Endothelial cell of umbilical vein (primary cell): ENCODE results near the gene RAD51B. TPM values are rescaled to one million over a fixed set of nuclear protein-coding genes. Genes with fewer than 3 reads are reported as not detected.

Source experiments
- BruUV-seq: library from RNA; stranded (reverse); fragments of 400-500 nt; replicated peaks from 2 replicates; lab custom pipeline; 2021; lab: Mats Ljungman, UMichigan
- CTCF ChIA-PET: fragments of 300-600, 350-600 bp; sonication (Branson Sonifier 250); formaldehyde crosslinking; loops from one replicate; lab custom pipeline; 2021; ENCODE audit warnings: antibody characterized with exemption, inconsistent platforms; lab: Charles Lee
- POLR2A ChIA-PET: fragments of 300-600, 350-600 bp; sonication (Branson Sonifier 250); formaldehyde crosslinking; loops from one replicate; lab custom pipeline; 2021; ENCODE audit warnings: antibody characterized with exemption, inconsistent platforms; lab: Charles Lee
- DNase-seq: peaks from one replicate; pipeline ENCODE4 v3.0.0-alpha.2; 2011; ENCODE audit warnings: low read depth, low spot score
- FAIRE-seq: peaks from 2 replicates; lab custom pipeline; 2011; peaks lifted over from hg19 to GRCh38; lab: Jason Lieb, UNC
- H2AFZ ChIP-seq: 2 replicates; pipeline ENCODE4 v1.6.0; 2012; ENCODE audit warnings: low read depth, low read length, control low read depth, inconsistent platforms
- H3K27ac ChIP-seq: 2 replicates; pipeline ENCODE4 v1.5.1; 2011; ENCODE audit warnings: low read depth, mild to moderate bottlenecking, control low read depth, low read length, moderate library complexity; ENCODE audit not compliant: insufficient read depth
- H3K27me3 ChIP-seq, 2 experiments: 2 replicates each; pipeline versions ENCODE4 v1.6.0 to v1.6.1; 2011; ENCODE audit warnings: low read length in 2 of 2, mixed read lengths in 1 of 2; ENCODE audit not compliant: control insufficient read depth in 2 of 2, insufficient read depth in 2 of 2
- H3K36me3 ChIP-seq, 2 experiments: 2 replicates in 1 of 2; 3 replicates in 1 of 2; pipeline ENCODE4 v1.5.1; 2011; ENCODE audit warnings: low read length in 2 of 2, mild to moderate bottlenecking in 1 of 2, moderate library complexity in 1 of 2; ENCODE audit not compliant: control insufficient read depth in 2 of 2, insufficient read depth in 2 of 2; ENCODE audit errors: extremely low read depth in 1 of 2
- H3K4me1 ChIP-seq: 3 replicates; pipeline ENCODE4 v1.5.1; 2011; ENCODE audit warnings: mild to moderate bottlenecking, low read length; ENCODE audit not compliant: control insufficient read depth, insufficient read depth; ENCODE audit errors: extremely low read depth
- H3K4me2 ChIP-seq: 2 replicates; pipeline ENCODE4 v1.6.1; 2011; ENCODE audit warnings: low read length, control low read depth, mixed read lengths; ENCODE audit not compliant: insufficient read depth
- H3K4me3 ChIP-seq, 3 experiments: fragments of 200-600 bp in 1 of 3; sonication (generic), shearing (Covaris generic) in 1 of 3; replicated peaks in 1 of 3; 2 replicates each; pipeline ENCODE4 v1.5.1; 2011 to 2016; ENCODE audit warnings: control low read depth in 3 of 3, low read length in 3 of 3, mild to moderate bottlenecking in 2 of 3, inconsistent platforms in 1 of 3, low read depth in 1 of 3, moderate library complexity in 1 of 3; ENCODE audit not compliant: insufficient read depth in 1 of 3
- H3K79me2 ChIP-seq: 2 replicates; pipeline ENCODE4 v1.6.0; 2012; ENCODE audit warnings: low read length, inconsistent platforms; ENCODE audit not compliant: control insufficient read depth, insufficient read depth
- H3K9ac ChIP-seq: replicated peaks from 2 replicates; pipeline ENCODE3; 2011; ENCODE audit warnings: low read length, control low read depth; ENCODE audit not compliant: insufficient read depth; ENCODE audit errors: extremely low read depth
- H3K9me1 ChIP-seq: replicated peaks from 3 replicates; pipeline ENCODE4 v1.6.0; 2011; ENCODE audit warnings: mild to moderate bottlenecking, low read length; ENCODE audit not compliant: control insufficient read depth, insufficient read depth; ENCODE audit errors: extremely low read depth
- H3K9me3 ChIP-seq: replicated peaks from 2 replicates; pipeline ENCODE4 v1.5.1; 2012; ENCODE audit warnings: low read length, inconsistent platforms; ENCODE audit not compliant: control insufficient read depth, insufficient read depth
- H4K20me1 ChIP-seq: replicated peaks from 2 replicates; pipeline ENCODE3; 2011; ENCODE audit warnings: mild to moderate bottlenecking, low read length; ENCODE audit not compliant: control insufficient read depth, insufficient read depth; ENCODE audit errors: extremely low read depth
- EZH2 ChIP-seq: IDR thresholded peaks from 2 replicates; pipeline ENCODE4 v1.6.1; 2012; ENCODE audit warnings: borderline replicate concordance, low read depth, mild to moderate bottlenecking, moderate library complexity, low read length, inconsistent platforms; ENCODE audit not compliant: severe bottlenecking
- FOS ChIP-seq: IDR thresholded peaks from 2 replicates; pipeline ENCODE4 v1.6.1; 2011; ENCODE audit warnings: mild to moderate bottlenecking, low read length, moderate library complexity, borderline replicate concordance; ENCODE audit not compliant: insufficient read depth
- GATA2 ChIP-seq: IDR thresholded peaks from 2 replicates; pipeline ENCODE4 v1.7.0; 2011; ENCODE audit warnings: low read depth, mild to moderate bottlenecking, moderate library complexity, mixed read lengths, low read length; ENCODE audit not compliant: insufficient read length, insufficient read depth
- JUN ChIP-seq: IDR thresholded peaks from 2 replicates; pipeline ENCODE4 v1.6.1; 2011; ENCODE audit warnings: borderline replicate concordance, low read depth; ENCODE audit not compliant: insufficient read length, insufficient read depth
- MYC ChIP-seq: IDR thresholded peaks from one replicate; pipeline ENCODE4 v1.6.1; 2011; ENCODE audit warnings: mild to moderate bottlenecking, low read depth, low read length
- POLR2A ChIP-seq: IDR thresholded peaks from 2 replicates; pipeline ENCODE4 v1.6.1; 2012; ENCODE audit warnings: low read depth, mild to moderate bottlenecking, control low read depth, low read length
- POLR2AphosphoS5 ChIP-seq: IDR thresholded peaks from 2 replicates; pipeline ENCODE4 v1.6.1; 2012; ENCODE audit warnings: low read depth, mild to moderate bottlenecking, control low read depth, low read length, moderate library complexity; ENCODE audit not compliant: insufficient read depth
- dilution Hi-C: fragments of 300-500 bp; cut with MboI; formaldehyde crosslinking; loops from one replicate; pipeline ENCODE4 v1.15.0; 2019; ENCODE audit warnings: low sequenced_read_pairs; ENCODE audit not compliant: extremely low pct_ligation_motif_present
- intact Hi-C: fragments of 100-400 bp; cut with micrococcal nuclease; formaldehyde crosslinking; loops from one replicate; pipeline ENCODE4 v1.10.0; 2022
- polyA plus RNA-seq, 4 experiments: library from polyadenylated mRNA; depleted of rRNA in 3 of 4; stranded (reverse) in 3 of 4; unstranded in 1 of 4; fragments of >200 nt; gene quantifications; 2 replicates each; pipeline versions ENCODE4 v1.2.1 to v1.2.3, GENCODE V29; 2011 to 2012; ENCODE audit warnings: missing spikeins in 1 of 4
- total RNA-seq: library from RNA; stranded (reverse); gene quantifications from 2 replicates; pipeline ENCODE4 v1.2.3, GENCODE V29; 2021
- TF ChIP-seq, protein P1 (sequence below): IDR thresholded peaks from 2 replicates; pipeline ENCODE4 v1.6.1; 2011; ENCODE audit not compliant: insufficient read depth, insufficient read length
- TF ChIP-seq, protein P2 (sequence below), 2 donors: IDR thresholded peaks; 1 replicate in 1 of 2; 2 replicates in 1 of 2; pipeline ENCODE4 v1.5.1; 2011; ENCODE audit warnings: low read length in 2 of 2, mild to moderate bottlenecking in 2 of 2, moderate library complexity in 2 of 2, control low read depth in 1 of 2, inconsistent platforms in 1 of 2, low read depth in 1 of 2; ENCODE audit not compliant: insufficient read depth in 1 of 2; ENCODE audit errors: extremely low read depth in 1 of 2

Gene RAD51B
- total and polyA plus RNA-seq, 2 donors (not counting 3 experiments of a cell fraction or from before 2014, with no cell fraction given), result 3.9 to 19.0 TPM

DNA sequence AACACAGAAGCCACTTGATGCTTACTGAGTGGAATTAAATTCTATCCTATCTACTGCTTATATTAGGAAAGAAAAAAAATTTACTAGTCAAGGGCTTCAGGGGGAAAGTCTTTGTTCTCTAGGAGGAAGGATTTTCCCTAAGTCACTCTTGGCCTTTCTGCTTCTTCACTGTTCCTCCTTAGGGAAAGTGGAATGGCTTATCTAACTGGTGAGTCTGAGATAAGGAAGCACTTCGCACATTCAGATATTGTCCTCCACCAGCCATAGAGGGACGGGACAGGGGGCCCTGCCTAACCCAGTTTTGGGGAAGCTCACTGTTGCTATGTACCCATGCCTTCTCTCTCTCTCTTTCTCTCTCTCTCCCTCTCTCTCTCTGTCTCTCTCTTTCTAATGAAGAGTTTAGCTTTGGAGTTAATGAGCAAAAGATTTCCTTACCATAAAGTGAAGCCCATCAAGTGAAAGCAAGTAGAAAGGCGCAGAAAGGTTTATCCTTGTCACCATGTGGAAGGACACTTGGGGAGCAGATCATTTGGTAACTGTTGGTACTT lies 522.7 kb downstream of the RAD51B start:
- Histone ChIP-seq H4K20me1 (no peaks in the 10 kb centered on the region), H3K9ac (no peak overlapping the region), H3K79me2 (no peaks in the 10 kb centered on the region), H3K27ac (no peak overlapping the region), H3K4me3 (no peak overlapping the region), H3K4me1 (no peaks in the 10 kb centered on the region), H3K4me2 (no peak overlapping the region), H2AFZ (no peak overlapping the region), H3K9me1 (no peaks in the 10 kb centered on the region), H3K9me3 (no peaks in the 10 kb centered on the region), H3K36me3 (no peaks in the 10 kb centered on the region), H3K27me3 (no peaks in the 10 kb centered on the region)
- no TSS peak for BruUV-seq
- intact Hi-C loops, result no loop called here
- ChIA-PET CTCF (no interaction called here), POLR2A (no interaction called here)
- DNase-seq, result no peak
- no peak for FAIRE-seq
- dilution Hi-C loops, result no loop called here
- TF ChIP-seq JUN (no peak), POLR2AphosphoS5 (no peak), MYC (no peak), EZH2 (no peak), GATA2 (no peak), POLR2A (no peak), FOS (no peak)
- TF ChIP-seq, protein P1, sequence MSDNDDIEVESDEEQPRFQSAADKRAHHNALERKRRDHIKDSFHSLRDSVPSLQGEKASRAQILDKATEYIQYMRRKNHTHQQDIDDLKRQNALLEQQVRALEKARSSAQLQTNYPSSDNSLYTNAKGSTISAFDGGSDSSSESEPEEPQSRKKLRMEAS, result no peak
- TF ChIP-seq, protein P2, sequence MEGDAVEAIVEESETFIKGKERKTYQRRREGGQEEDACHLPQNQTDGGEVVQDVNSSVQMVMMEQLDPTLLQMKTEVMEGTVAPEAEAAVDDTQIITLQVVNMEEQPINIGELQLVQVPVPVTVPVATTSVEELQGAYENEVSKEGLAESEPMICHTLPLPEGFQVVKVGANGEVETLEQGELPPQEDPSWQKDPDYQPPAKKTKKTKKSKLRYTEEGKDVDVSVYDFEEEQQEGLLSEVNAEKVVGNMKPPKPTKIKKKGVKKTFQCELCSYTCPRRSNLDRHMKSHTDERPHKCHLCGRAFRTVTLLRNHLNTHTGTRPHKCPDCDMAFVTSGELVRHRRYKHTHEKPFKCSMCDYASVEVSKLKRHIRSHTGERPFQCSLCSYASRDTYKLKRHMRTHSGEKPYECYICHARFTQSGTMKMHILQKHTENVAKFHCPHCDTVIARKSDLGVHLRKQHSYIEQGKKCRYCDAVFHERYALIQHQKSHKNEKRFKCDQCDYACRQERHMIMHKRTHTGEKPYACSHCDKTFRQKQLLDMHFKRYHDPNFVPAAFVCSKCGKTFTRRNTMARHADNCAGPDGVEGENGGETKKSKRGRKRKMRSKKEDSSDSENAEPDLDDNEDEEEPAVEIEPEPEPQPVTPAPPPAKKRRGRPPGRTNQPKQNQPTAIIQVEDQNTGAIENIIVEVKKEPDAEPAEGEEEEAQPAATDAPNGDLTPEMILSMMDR (IDR thresholded peaks at IDR 0.05; ENCODE audit: extremely low read depth in 1 of 2, insufficient read depth in 1 of 2, low read depth in 1 of 2, low read length in 2 of 2), result no peak
